Panc1 (cell line): ENCODE results near the gene VSTM1. TPM values are rescaled to one million over a fixed set of nuclear protein-coding genes. Genes with fewer than 3 reads are reported as not detected.
"Not testable (repeated sequence)": the region's sequence is repeated elsewhere in the genome, so short reads cannot be mapped to it uniquely, and the experiment has no call there.

Source experiments
- ATAC-seq: fragments of 200-7000 bp; cut with Tn5 transposase; 2 replicates; pipeline ENCODE4 v1.9.1; 2020; ENCODE audit warnings: mild to moderate bottlenecking, moderate library complexity
- BruUV-seq: library from RNA; stranded (reverse); fragments of 400-500 nt; replicated peaks from 2 replicates; lab custom pipeline; 2021; lab: Mats Ljungman, UMichigan
- CTCF ChIA-PET: fragments of 300-600 bp; sonication (Branson Sonifier 250); formaldehyde crosslinking; loops from one replicate; lab custom pipeline; 2022; ENCODE audit warnings: antibody characterized with exemption; lab: Charles Lee
- POLR2A ChIA-PET: fragments of 300-600 bp; sonication (Branson Sonifier 250); formaldehyde crosslinking; loops from one replicate; lab custom pipeline; 2022; ENCODE audit warnings: antibody characterized with exemption; lab: Charles Lee
- DNase-seq: peaks from one replicate; pipeline ENCODE4 v3.0.0-alpha.2; 2010; ENCODE audit warnings: low read depth, low spot score
- H3K27ac ChIP-seq: 2 replicates; pipeline ENCODE4 v1.5.1; 2011; ENCODE audit warnings: mild to moderate bottlenecking, low read length, inconsistent platforms
- H3K27me3 ChIP-seq: fragments of 200-500 bp; sonication (Bioruptor generic); 2 replicates; pipeline ENCODE4 v1.6.0; 2014; ENCODE audit warnings: low read length, inconsistent platforms; ENCODE audit not compliant: control insufficient read depth, insufficient read depth
- H3K36me3 ChIP-seq: fragments of 200-500 bp; sonication (Bioruptor generic); 2 replicates; pipeline ENCODE4 v1.5.1; 2014; ENCODE audit warnings: inconsistent platforms, mild to moderate bottlenecking, low read length, moderate library complexity; ENCODE audit not compliant: control insufficient read depth, insufficient read depth
- H3K4me1 ChIP-seq: 2 replicates; pipeline ENCODE4 v1.5.1; 2011; ENCODE audit warnings: inconsistent platforms, mild to moderate bottlenecking, low read length, moderate library complexity; ENCODE audit not compliant: control insufficient read depth, insufficient read depth
- H3K4me3 ChIP-seq, 2 experiments: 2 replicates each; pipeline ENCODE4 v1.5.1; 2011 to 2012; ENCODE audit warnings: low read depth in 2 of 2, low read length in 2 of 2, mild to moderate bottlenecking in 2 of 2, inconsistent platforms in 1 of 2, moderate library complexity in 1 of 2
- H3K9me3 ChIP-seq: fragments of 200-500 bp; sonication (Bioruptor generic); 2 replicates; pipeline ENCODE4 v1.5.1; 2014; ENCODE audit warnings: low read depth, mild to moderate bottlenecking, inconsistent platforms, low read length, moderate library complexity; ENCODE audit not compliant: control insufficient read depth, insufficient read depth
- CTCF ChIP-seq: fragments of 450-650 bp; IDR thresholded peaks from 2 replicates; pipeline ENCODE4 v1.5.1; 2017; ENCODE audit warnings: mild to moderate bottlenecking
- POLR2AphosphoS5 ChIP-seq: IDR thresholded peaks from 2 replicates; pipeline ENCODE4 v1.6.1; 2012; ENCODE audit warnings: mild to moderate bottlenecking, low read depth, low read length, moderate library complexity
- REST ChIP-seq, 2 experiments: IDR thresholded peaks; 2 replicates each; pipeline ENCODE4 v1.6.1; 2011 to 2012; ENCODE audit warnings: low read depth in 2 of 2, control low read depth in 1 of 2, low read length in 1 of 2, mild to moderate bottlenecking in 1 of 2, moderate library complexity in 1 of 2; ENCODE audit not compliant: insufficient read depth in 1 of 2
- SIN3A ChIP-seq: IDR thresholded peaks from 2 replicates; pipeline ENCODE4 v1.6.1; 2012; ENCODE audit warnings: low read depth, mild to moderate bottlenecking, low read length, moderate library complexity, borderline replicate concordance; ENCODE audit not compliant: insufficient read depth
- TCF7L2 ChIP-seq: IDR thresholded peaks from 2 replicates; pipeline ENCODE4 v1.6.1; 2011; ENCODE audit warnings: mild to moderate bottlenecking, low read depth, low read length, inconsistent platforms
- in situ Hi-C: cut with HindIII; loops from 2 replicates; pipeline ENCODE4 v1.10.0; 2016; ENCODE audit warnings: low sequenced_read_pairs, low pct_unique_long_range_greater_than_20kb
- intact Hi-C: fragments of 100-400 bp; cut with micrococcal nuclease; formaldehyde crosslinking; loops from one replicate; pipeline ENCODE4 v1.10.0; 2022; ENCODE audit not compliant: unreplicated experiment
- total RNA-seq: library from RNA; stranded (reverse); gene quantifications from one replicate; pipeline ENCODE4 v1.2.1, GENCODE V29; 2021; ENCODE audit not compliant: unreplicated experiment

Gene VSTM1
- total RNA-seq, 1 experiment from 2014 or later: 1.5 TPM

GRCh38 chr19:54096617-54097106, 33.0 kb upstream of the VSTM1 start:
- ChIA-PET POLR2A (interaction anchor here (0.7 kb wide), 1 partner anchor 107 kb away, joined by 3 read pairs; no protein-coding TSS in a partner anchor), CTCF (interaction anchor here (0.7 to 1.1 kb wide), 4 partner anchors 15 to 190 kb away, joined by 3 to 7 read pairs (median 4); partner anchors contain the start of gene TARM1)
- H3K36me3 ChIP-seq: no peaks in the 10 kb centered on the region
- intact Hi-C loops (loop anchor here (5.0 kb wide), 1 partner anchor 64 kb away; no protein-coding TSS in a partner anchor), in situ Hi-C loops (no loop called here)
- BruUV-seq: no TSS peak
- peak overlapping the region; percentile 89 for H3K27ac ChIP-seq
- DNase-seq: no peak
- H3K9me3 ChIP-seq: peaks cover 4% of the 10 kb centered on the region; the same call in 1 of the 2 replicates
- ATAC-seq: peak; percentile 83
- peaks cover 16% of the 10 kb centered on the region for H3K4me1 ChIP-seq
- no peak for TF ChIP-seq REST (IDR thresholded peaks at IDR 0.05; ENCODE audit: insufficient read depth in 1 of 2, low read depth in 2 of 2, low read length in 1 of 2)
- TF ChIP-seq SIN3A: no peak
- no peak for TF ChIP-seq CTCF
- no peak for TF ChIP-seq TCF7L2
- TF ChIP-seq POLR2AphosphoS5: no peak
- no peaks in the 10 kb centered on the region for H3K27me3 ChIP-seq
- H3K4me3 ChIP-seq: peak overlapping the region; percentile 45 to 74

GRCh38 chr19:54095859-54096616, 32.3 kb upstream of the VSTM1 start:
- BruUV-seq: TSS peak; percentile 92
- POLR2A ChIA-PET: interaction anchor here (0.6 to 0.7 kb wide), 2 partner anchors 48 to 208 kb away, joined by 3 read pairs; no protein-coding TSS in a partner anchor
- CTCF ChIA-PET: interaction anchor here (0.5 to 1.1 kb wide), 3 partner anchors 14 to 269 kb away, joined by 4 to 7 read pairs (median 4); partner anchors contain the start of gene TARM1

More at GRCh38 chr19:54095859-54096616, 32.3 kb upstream of the VSTM1 start:
- Histone ChIP-seq H3K4me3 (peak overlapping the region; percentile 45 to 74), H3K4me1 (peaks cover 16% of the 10 kb centered on the region), H3K27ac (peak overlapping the region; percentile 89)
- in situ Hi-C loops, H3K36me3 ChIP-seq, H3K9me3 ChIP-seq, H3K27me3 ChIP-seq, DNase-seq: not testable (repeated sequence)
- TF ChIP-seq POLR2AphosphoS5 (peak; percentile 35; the same call in 1 of the 2 replicates), SIN3A (peak; percentile 63; the same call in 1 of the 2 replicates)
- peak; percentile 79 for ATAC-seq
- intact Hi-C loops: loop anchor here (5.0 kb wide), 1 partner anchor 64 kb away; no protein-coding TSS in a partner anchor
